Right lobe of liver (tissue), 6 donors: Measurements from ENCODE around the gene FCAMR. TPM values are rescaled to one million over a fixed set of nuclear protein-coding genes. Genes with fewer than 3 reads are reported as not detected.

Experiments
- ATAC-seq, 4 donors: fragments of 200-7000 bp; cut with Tn5 transposase; one replicate each; pipeline ENCODE4 v1.9.1; 2020; ENCODE audit warnings: mild to moderate bottlenecking in 4 of 4, moderate library complexity in 4 of 4
- DNase-seq, 3 donors: peaks; one replicate each; pipeline ENCODE4 v3.0.0-alpha.2; 2020
- H3K27ac ChIP-seq, 3 donors: fragments of 200-600 bp; one replicate each; pipeline ENCODE4 v1.8.0; 2022
- H3K27me3 ChIP-seq, 2 donors: fragments of 200-600 bp; one replicate each; pipeline ENCODE4 v1.8.0; 2022
- H3K36me3 ChIP-seq, 4 donors: fragments of 200-600 bp; sonication (generic) in 1 of 4; one replicate each; pipeline versions ENCODE4 v1.5.1 to v1.8.0; 2017 to 2022; ENCODE audit warnings: control low read depth in 1 of 4
- H3K4me1 ChIP-seq, 4 donors: fragments of 200-600 bp; sonication (generic) in 1 of 4; one replicate each; pipeline versions ENCODE4 v1.5.1 to v1.8.0; 2017 to 2022; ENCODE audit warnings: control low read depth in 1 of 4
- H3K4me3 ChIP-seq, 3 donors: fragments of 200-600 bp; one replicate each; pipeline ENCODE4 v1.8.0; 2022
- H3K9me3 ChIP-seq, 4 donors: fragments of 200-600 bp; sonication (generic) in 1 of 4; one replicate each; pipeline versions ENCODE4 v1.5.1 to v1.8.0; 2017 to 2022; ENCODE audit warnings: control low read depth in 1 of 4
- CTCF ChIP-seq, 4 donors: fragments of 200-600 bp in 3 of 4; fragments of 450-650 bp in 1 of 4; IDR thresholded peaks; one replicate each; pipeline versions ENCODE4 v1.5.1 to v1.8.0; 2016 to 2022; ENCODE audit warnings: antibody characterized with exemption in 4 of 4, mild to moderate bottlenecking in 2 of 4
- POLR2A ChIP-seq: fragments of 450-650 bp; IDR thresholded peaks from one replicate; pipeline ENCODE4 v1.6.1; 2017; ENCODE audit warnings: antibody characterized with exemption, mild to moderate bottlenecking
- WGBS: methylation state at CpG from one replicate; pipeline ENCODE4 v1.1.6; 2018; ENCODE audit warnings: low coverage, low lambda C conversion rate; ENCODE audit not compliant: insufficient coverage; ENCODE audit errors: missing lambda C conversion rate; 5-methylcytosine and 5-hydroxymethylcytosine counted together
- intact Hi-C, 2 donors: fragments of 100-400 bp; cut with DNase I; formaldehyde crosslinking; loops; one replicate each; pipeline versions ENCODE4 v1.11.2 to v1.14.1; 2022
- long read RNA-seq: library from polyadenylated mRNA; unstranded; transcript quantifications from one replicate; pipeline ENCODE4 v2.0.0, GENCODE V29; 2019
- total RNA-seq, 6 experiments: library from RNA; depleted of rRNA in 2 of 6; stranded (reverse); fragments of >200 nt in 2 of 6; fragmentation: NEBNext Ultra II Directional in 3 of 6; extraction: Animal tissue kit (Norgen Biotek cat#: 25700) in 3 of 6; gene quantifications; one replicate each; pipeline versions ENCODE4 v1.1.0 to v1.2.4, GENCODE V29; 2016 to 2023
- donor health status: DM: no; HTN: yes; CAD: no.
- donor health status: DM: no; HTN: no; CAD: no.
- donor health status: DM: no; HTN: no; CAD: no.
- donor health status: DM: no; HTN: yes; CAD: no.
- donor health status: DM: no; HTN: yes; CAD: no.

Gene FCAMR
- total RNA-seq: 10 to 100 TPM in 1 of 6 experiments, 1 to 10 TPM in 4, under 1 TPM in 1; 0.44 to 31.1 (median 2.2) TPM
- long read RNA-seq, partial matches to known transcripts: 0 of 1 reads
- long read RNA-seq, other reads (novel, unspliced or antisense): 1 of 1 reads

GRCh38 chr1:206970446-206970845, at the start of gene FCAMR:
FCAMR (minus strand) TSS chr1:206970460; CDS start chr1:206970125, 335 bp downstream.
- Histone ChIP-seq H3K4me1 (peaks cover 0 to 54% (median 16%) of the 10 kb centered on the region in 4 donors), H3K9me3 (no peaks in the 10 kb centered on the region), H3K4me3 (peak within 1 kb of the TSS in 1 of 3 donors; percentile 18), H3K27me3 (no peaks in the 10 kb centered on the region), H3K36me3 (no peaks in the 10 kb centered on the region), H3K27ac (peak within 1 kb of the TSS in 2 of 3 donors; percentile 58 to 66)
- 26% methylated on average over 2 of the region's 2 CpGs for WGBS
- ATAC-seq (peak; percentile 75 to 85 (median 81)), DNase-seq (peak; percentile 75 to 80 (median 76))
- intact Hi-C loops: loop anchor here in 1 of 2 donors (5.0 kb wide), 1 partner anchor 33 kb away; no protein-coding TSS in a partner anchor
- TF ChIP-seq POLR2A: no peak
- no peak for TF ChIP-seq CTCF (IDR thresholded peaks at IDR 0.05)

GRCh38 chr1:207019661-207020060, 49.4 kb upstream of the FCAMR start:
- H3K27me3 ChIP-seq: no peaks in the 10 kb centered on the region
- no peak for TF ChIP-seq POLR2A
- TF ChIP-seq CTCF (IDR thresholded peaks at IDR 0.05): no peak
- DNase-seq (no peak), ATAC-seq (no peak)
- WGBS: 42% methylated on average over 2 of the region's 2 CpGs
- H3K4me1 ChIP-seq: no peaks in the 10 kb centered on the region
- H3K36me3 ChIP-seq: no peaks in the 10 kb centered on the region
- H3K27ac ChIP-seq: no peak overlapping the region
- H3K4me3 ChIP-seq: no peak overlapping the region
- intact Hi-C loops: no loop called here
- no peaks in the 10 kb centered on the region for H3K9me3 ChIP-seq

- Histone ChIP-seq H3K4me3 (no peak overlapping the region), H3K9me3 (no peaks in the 10 kb centered on the region), H3K36me3 (no peaks in the 10 kb centered on the region), H3K27me3 (no peaks in the 10 kb centered on the region), H3K27ac (no peak overlapping the region), H3K4me1 (no peaks in the 10 kb centered on the region)
- DNase-seq (no peak), ATAC-seq (no peak)
- 67% methylated on average over 1 of the region's 2 CpGs for WGBS
- TF ChIP-seq POLR2A (no peak), CTCF (IDR thresholded peaks at IDR 0.05) (no peak)
- intact Hi-C loops: no loop called here
These were observed 48.9 kb upstream of the FCAMR start for GRCh38 chr1:207019161-207019560.

GRCh38 chr1:207018707-207019106, 48.4 kb upstream of the FCAMR start:
- WGBS: 67% methylated on average over 4 of the region's 4 CpGs
- intact Hi-C loops: no loop called here

More at GRCh38 chr1:207018707-207019106, 48.4 kb upstream of the FCAMR start:
- ATAC-seq (no peak), DNase-seq (no peak)
- H3K4me1 ChIP-seq: no peaks in the 10 kb centered on the region
- no peaks in the 10 kb centered on the region for H3K9me3 ChIP-seq
- no peak overlapping the region for H3K27ac ChIP-seq
- no peaks in the 10 kb centered on the region for H3K36me3 ChIP-seq
- no peak overlapping the region for H3K4me3 ChIP-seq
- TF ChIP-seq POLR2A: no peak
- no peak for TF ChIP-seq CTCF (IDR thresholded peaks at IDR 0.05)
- H3K27me3 ChIP-seq: no peaks in the 10 kb centered on the region
